Ovary (tissue), 3 donors: ENCODE results near the gene LDLR.

Source experiments
- CTCF ChIP-seq, 3 donors: fragments of 450-650 bp in 2 of 3; fragments of 200-600 bp in 1 of 3; IDR thresholded peaks; one replicate each; pipeline versions ENCODE4 v1.5.1 to v1.8.0; 2016 to 2022; ENCODE audit warnings: antibody characterized with exemption in 3 of 3, mild to moderate bottlenecking in 1 of 3
- EP300 ChIP-seq: sonication (generic); formaldehyde crosslinking; IDR thresholded peaks from one replicate; pipeline ENCODE4 v1.6.1; 2017; ENCODE audit warnings: antibody characterized with exemption
- POLR2A ChIP-seq: fragments of 450-650 bp; IDR thresholded peaks from one replicate; pipeline ENCODE4 v1.6.1; 2017; ENCODE audit warnings: antibody characterized with exemption, mild to moderate bottlenecking, moderate library complexity
- donor health status: DM: no; HTN: no; CAD: no.

GRCh38 chr19:11164296-11164695 lies 75.0 kb downstream of the LDLR start:
- TF ChIP-seq CTCF (IDR thresholded peaks at IDR 0.05) (no peak), POLR2A (no peak), EP300 (no peak)
